Measurements from ENCODE around the gene SAP25.

The SAP25 gene

DNA sequence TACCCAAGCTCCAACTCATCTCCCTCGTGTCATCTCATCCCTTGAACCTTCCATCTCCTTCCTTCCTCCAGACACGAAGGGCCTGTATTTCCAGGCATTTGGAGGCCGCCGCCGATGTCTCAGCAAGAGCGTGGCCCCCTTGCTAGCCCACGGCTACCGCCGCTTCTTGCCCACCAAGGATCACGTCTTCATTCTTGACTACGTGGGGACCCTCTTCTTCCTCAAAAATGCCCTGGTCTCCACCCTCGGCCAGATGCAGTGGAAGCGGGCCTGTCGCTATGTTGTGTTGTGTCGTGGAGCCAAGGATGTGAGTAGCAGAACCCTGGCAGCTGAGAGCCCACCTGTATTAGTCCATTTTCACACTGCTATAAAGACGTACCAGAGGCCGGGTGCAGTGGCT, 17.9 kb upstream of the SAP25 start:
- FAIRE-seq, result no peak

DNA sequence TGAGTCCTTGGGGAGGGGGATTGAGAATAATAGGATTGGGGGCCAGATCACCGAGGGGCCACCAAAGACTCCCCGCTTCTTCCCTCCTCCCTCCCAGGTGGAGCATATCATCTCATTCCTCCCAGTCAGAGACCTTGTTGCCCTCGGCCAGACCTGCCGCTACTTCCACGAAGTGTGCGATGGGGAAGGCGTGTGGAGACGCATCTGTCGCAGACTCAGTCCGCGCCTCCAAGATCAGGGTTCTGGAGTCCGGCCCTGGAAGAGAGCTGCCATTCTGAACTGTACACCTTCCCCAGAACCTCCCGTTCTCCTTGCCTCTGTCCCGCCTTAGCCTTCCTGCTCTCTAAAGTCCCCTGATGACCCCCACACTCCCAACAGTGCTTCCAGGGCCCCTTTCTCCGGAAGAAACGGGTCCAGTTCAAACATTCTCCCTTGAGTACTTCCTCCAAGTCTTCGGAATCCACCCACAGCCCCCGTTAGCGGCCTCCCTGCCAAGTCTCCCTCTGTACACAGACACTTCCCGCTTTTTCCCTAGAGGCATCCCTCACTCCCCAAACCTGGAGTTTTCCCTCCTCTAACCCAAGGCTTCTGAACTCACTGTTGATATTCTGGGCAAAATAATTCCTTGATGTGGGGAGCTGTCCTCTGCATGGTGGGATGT, 16.5 kb upstream of the SAP25 start:
- FAIRE-seq, result no peak

DNA sequence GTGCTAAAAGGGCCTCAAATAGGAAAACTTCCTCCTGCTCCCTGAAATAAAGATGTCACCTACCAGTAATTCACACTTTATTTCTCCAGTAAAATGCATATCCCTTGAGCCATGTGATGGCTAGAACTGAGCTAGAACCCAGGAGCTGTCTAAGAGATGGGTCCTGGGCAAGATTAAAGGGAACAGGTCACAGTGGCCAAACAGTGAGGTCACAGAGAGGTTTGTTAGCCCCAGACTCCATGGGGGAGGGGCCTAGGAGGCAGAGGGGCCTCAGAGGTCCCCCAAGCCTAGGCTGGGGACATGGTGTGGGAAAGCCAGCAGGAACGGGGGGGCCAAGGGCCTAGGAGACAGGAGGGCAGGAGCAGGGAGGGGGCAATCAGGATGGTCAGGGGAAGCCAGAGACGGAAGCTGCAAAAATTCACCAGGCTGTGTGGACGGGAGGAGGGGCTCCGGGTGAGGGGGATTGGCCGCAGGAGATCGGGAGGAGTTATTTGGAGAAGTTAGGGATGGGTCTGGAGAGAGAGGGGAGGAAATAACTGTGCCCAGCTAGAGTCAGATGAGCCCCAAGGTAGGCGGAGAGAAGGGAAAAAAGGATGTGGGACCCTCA, 15.7 kb upstream of the SAP25 start:
- FAIRE-seq, result no peak

DNA sequence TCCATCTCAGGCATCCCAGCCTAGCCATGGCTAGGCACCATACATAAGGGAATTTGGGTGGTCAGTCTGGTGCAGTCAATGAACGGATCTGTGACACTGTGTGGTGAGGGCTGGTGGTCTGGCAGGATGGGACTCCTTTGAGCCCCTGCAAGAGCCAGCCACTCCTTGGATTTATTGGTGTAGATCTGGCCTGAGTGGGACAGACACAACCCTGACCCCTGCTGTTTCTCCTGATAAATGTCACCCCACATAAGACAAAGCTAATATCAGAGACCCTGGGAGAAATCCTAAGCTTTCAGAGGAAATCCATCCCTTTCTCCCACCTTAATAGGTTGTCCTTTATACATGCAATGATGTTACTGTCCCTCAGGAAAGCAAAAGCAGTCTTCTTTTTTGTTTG, 14.7 kb upstream of the SAP25 start:
- no peak for FAIRE-seq

DNA sequence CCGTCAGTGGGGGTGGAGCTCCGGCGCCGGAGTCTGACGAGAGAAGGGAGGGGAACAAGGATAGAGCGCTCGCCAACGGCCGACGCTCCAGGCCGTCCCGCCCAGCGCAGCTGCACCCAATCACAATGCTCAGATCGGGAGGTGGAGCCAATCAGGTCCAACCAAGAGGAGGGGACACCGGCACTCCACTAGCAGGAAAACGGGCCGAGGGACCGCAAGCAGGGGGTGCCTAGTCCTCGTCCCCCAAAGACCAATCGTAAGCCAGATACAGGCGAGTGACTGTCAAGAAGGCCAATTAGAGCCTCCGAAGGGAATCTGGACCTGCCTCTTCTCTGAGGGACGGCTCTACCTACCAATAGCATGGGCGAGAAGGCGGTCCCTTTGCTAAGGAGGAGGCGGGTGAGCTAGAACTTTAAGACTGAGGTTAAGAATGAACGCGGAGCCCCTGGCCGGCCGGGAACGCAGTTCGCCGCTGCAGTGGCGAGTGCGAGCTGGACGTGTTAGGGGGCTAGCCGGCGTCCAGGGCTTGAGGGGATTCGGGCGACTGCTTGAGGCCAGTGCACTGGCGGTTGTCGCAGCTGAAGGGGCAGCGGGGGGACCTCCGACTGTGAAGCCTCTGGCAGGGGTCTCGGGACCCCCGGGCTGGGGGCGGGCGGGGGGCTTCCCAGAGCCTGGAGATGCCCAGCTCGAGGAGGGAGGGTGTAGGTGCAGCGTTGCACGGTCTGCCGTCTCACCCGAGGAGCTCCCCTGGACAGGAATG, 12.7 kb upstream of the SAP25 start, which contains the start of gene FBXO24:
FBXO24 (plus strand) TSS at position 63 of the 760 bp plus-strand sequence; CDS start at position 361, 298 bp downstream.
- FAIRE-seq, result peak; percentile 98

DNA sequence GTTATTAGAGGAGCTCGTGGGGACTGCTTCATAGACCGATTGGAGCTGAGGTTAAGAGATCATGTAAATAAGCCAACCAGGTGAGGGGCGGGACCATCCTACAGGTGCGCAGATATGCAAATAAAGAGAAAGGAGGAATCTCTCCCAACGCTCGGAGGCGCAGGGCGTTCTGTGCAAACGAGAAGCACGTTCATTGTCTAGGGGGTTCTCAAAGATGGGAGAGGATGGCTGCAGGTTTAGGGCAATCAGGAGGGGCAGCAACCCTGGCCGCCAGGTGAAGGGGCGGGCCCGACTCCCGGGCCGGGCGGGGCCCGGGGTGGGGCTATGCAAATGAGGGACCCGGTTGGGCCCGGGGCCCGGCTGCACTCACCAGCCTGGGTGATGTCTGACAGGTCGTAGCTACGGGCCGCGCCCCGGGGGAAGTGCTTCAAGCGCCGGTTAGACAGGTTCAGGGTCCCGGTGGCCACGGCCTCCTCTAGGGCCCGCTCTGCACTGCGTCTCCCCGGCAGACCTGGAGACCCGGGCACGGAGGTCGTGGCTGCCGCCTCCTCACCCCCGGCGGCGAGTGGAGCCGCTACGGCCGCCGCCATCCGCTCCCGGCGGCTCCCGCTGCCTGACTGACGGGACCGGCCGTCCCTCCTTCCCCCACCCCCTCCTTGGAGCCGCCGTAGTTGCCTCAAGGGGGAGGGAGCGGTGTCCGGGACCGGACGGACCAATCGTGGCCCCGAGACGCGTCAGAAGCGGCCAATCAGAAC, 12.0 kb upstream of the SAP25 start, which contains the start of gene LRCH4:
LRCH4 (minus strand) TSS at position 619 of the 755 bp plus-strand sequence; CDS start at position 590, 29 bp downstream.
- no peak for FAIRE-seq

DNA sequence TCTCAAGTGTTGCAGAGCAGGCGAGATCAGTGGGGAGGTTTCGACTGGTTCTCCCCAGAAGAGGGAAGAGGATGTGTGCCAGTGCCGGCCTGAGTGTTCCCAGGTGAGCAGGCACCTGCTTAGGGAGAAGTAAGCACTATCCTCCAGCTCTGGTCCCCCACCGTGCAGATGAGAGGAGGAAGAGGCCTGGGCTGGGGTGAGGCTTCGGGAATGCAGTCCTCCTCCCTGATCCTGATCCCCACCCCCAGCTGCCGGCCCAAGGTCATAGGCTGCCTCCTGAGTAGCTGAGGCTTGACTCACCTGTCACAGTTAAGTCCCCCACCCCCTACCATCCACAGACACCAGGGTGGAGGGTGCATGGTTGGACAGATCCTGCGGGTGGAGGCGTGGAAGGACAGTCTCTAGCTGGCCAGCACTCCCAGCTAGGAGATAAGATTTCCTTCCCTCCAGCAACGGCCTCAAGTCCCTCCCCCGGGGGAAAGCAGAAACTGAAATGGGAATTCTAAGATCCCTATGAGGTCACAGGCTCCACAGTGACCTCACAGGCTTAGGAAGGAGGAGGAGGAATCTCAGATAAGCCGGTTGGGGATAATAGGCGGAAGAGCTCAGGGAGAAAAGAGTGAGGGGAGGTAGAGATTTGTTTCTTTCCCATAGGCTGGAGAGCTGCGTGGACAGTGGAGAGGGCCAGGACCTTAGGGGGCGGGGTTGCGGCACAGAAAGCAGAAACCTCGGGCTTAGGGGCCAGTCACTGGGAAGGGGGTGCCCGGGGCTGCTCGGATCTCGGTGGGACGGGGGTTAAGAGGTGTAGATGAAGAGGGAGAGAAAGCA, 11.2 kb upstream of the SAP25 start:
- FAIRE-seq, result no peak

DNA sequence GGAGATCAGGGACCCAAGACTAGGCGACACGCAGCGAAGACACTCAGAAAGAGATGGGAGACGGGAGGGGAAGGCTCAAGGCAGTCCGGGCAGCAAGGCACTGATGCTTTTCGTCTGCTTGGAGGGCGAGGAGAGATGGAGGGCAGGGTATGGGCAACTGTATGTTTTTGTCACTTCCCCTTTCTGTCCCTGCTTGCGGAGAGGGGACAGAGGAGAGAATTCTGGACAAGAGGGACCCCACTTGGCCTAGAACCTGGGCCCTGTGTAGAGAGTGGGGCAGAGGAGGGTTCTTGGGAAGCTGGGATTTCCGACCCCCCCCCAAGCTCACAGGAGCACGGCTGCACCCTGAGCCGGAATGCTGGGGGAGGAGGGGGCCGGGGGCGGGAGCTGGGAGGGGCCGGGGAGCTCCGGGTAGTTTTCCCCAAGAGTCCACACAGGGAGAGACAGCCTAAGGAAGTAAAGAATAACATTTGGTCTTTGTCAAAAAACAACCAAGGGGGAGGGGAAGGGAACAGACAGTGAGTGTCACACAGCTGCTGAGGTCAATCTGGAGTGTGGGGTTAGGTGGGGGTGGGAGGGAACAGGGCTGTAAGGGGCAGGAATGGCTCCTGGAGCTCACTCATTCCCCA, 10.5 kb upstream of the SAP25 start:
- FAIRE-seq, result no peak

DNA sequence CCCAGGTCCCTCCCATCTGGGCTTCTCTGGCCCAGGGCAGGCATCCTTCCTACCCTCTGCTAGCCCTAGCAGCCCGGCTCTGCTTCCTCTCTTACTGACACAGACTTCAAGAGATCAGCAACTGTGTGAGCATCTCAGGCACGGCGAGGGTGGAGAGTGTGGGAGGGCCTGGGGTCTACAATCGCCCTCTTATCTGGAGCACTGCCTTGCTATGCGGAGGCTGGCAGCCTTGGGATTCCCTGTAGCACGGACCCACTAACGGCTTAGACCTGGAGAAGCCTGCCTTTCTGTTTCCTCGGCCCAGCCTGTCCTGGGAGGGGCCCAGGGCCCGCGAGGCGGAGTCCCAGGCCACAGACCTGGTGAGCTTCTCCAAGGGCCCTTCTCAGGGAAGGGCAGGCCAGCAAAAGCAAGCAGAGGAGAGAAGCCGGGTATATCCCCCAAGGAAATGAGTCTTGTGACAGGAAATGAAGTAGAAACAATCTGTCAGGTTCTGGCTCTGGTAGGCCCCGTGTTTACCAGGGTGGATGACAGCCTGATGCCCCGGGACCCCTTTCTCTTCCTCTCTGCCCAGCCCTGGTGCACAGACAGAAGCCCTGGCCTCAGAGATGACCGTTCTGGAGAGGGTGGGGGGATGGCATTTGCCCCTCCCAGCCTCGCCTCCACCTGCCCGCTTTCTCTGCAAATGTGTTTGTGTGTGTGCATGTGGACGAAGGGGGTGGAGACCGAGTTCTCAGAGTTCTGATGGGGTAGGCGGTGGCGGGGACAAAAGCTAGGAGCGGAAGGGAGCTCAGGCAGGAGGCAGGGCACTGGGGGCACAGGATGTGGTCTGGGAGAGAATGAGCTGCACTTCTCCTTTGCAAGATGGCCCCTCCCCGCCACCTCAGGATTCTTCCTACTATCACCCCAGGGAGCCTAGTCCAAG, 9.7 kb upstream of the SAP25 start:
- FAIRE-seq, result no peak

DNA sequence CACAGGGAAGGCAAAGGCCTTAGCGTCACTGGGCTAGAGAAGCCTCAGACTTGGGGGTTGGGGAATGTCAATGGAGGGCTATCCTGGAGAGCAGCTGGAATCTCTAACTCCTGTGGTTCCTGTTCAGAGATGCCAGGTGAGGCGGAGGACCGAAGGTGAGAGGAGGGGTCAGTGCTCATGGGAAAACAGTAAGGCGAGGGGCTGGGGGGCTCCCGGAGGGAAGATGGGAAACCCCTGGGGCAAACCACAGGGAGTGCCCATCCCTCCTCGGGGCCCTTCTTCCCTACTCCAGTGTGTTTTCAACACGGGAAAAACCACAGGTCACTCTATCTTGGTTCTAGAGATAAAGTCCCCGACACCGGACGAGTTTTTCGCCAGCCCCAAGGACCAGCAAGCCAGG, 8.9 kb upstream of the SAP25 start:
- FAIRE-seq, result no peak

DNA sequence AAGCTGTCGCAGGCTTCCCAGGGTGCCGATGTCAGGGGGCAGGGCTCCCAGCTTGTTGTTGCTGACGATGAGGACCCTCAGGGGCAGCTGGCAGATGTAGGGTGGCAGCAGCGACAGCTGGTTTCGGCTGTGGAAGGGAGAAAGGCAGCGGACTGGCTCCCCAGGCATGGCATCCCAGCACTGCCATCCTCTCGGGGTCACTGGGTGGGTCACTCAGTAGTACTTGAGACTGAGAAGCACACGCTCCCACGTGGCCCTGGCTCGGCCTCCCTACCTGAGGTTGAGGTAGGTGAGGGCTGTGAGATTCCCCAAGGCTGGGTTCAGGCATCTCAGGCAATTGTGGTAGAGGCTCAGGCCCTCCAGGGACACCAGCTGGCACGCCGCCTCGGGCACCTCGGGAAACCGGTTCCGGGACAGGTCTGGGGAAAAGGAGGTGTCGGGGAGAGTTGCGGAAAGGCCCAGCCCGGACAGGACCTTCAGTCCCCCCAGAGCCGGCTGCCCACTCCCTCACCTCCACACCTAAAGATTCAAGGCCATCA, 8.4 kb upstream of the SAP25 start:
- FAIRE-seq, result no peak

DNA sequence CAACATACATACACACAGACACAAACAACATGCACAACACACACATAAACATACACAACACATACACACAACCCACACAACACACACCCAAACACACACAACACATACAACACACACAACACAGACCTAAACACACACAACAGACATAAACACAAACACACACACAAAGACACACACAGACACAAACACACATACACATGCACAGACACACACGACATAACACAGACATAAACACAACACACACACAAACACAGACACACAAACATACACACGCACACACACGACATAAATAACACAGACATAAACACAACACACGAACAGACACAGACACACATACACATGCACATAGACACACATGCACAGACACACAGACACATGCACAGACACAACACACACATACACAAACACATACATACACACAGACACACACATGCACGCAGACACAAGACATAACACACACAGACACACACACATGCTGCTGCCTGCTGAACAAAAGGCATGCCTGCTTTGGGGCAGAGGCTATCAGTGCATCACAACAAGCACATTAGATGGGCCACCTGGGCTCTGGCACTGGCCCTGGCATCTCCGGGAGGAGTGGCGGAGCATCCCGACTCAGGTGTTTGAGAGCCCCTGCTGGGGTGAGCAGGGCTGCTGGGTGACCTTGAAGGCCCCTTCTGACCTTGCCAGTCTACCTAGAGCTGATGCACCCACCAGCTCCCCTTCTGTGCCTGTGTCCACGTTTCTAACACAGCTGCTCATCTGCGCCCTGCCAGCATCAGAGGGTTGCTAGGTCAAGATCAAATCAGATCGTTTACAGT, 7.0 kb upstream of the SAP25 start:
- no peak for FAIRE-seq

DNA sequence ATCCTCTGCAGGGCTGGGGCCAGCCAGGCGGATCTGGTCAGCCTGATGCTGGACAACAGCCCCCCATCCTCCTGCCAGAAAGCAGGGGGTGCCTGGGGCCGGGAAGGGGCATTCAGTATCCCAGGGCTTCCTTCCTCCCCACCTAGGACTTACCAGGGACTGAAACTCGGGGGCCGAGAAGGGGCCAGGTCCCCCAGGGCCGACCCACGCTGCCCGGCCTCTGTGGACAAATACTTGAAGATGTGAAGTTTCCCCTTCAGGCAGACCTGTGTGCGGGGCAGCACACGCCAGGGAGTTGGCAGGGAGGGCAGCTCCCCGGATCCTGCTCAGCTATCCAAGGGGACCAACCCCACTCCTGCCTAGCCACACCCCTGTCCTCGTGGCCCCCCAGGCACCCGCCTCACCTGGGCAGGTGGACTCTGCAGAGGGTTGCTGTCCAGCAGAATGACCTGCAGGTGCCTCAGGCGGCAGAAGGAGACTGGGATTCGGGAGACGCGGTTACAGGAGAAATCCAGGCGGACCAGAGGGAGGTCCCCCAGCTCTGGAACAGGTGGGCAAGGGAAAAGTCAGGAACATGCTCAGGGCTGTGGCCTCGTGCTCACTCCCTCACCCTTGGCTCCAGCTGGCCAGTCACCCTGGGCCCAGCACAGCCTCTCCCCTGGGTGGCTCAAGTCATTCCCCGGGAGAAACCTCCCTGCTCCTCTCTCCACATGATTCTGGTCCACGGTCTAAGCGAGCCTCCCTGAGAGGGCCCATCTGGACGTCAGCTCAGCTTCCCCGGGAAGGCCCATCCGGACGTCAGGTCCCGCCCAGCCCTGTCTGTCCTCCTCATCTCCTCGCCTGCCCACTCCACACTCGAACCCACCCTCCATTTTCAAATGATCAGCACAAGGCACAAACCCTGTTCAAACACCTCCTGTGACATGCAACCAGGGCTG, 4.8 kb upstream of the SAP25 start:
- no peak for FAIRE-seq

DNA sequence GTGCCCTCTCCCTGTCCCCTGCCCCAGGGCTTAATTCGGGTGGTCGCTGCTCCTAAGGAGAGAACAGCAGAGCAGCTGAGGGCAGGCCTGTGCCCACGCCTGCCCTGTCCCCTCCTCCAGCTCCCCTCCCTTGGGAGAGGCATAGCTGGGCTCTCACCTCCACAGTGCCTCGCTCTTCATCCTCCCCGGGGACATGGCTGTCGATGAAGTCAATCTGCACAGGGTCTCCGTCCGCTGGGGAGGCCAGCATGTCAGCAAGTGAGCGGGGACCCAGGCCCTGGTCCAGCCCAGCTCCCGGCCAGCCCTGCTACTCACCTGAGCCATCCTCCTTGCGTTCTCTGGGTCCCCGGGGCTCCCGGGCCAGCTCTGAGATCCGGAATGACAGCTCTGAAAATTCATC, 3.8 kb upstream of the SAP25 start:
- no peak for FAIRE-seq

DNA sequence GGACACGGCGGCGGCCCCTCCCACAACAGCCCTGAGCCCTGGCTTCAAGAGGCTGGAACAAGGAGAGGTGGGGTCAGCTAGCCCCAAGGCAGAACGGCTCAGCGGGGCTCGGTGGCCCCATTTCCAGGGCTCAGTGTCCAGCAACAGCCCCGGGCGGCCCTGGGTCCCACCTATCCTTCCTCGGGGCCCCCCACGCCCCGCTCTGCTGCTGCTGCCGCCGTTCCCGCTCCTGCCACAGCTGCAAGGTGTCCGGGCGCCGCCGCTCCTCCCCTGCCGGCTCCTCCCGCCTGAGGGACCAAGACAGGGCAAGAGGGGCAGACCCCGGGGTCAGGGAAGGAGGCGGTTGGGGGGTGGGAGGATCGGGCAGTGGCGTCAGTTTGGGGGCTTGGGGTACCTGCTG, 3.4 kb upstream of the SAP25 start:
- FAIRE-seq, result no peak

DNA sequence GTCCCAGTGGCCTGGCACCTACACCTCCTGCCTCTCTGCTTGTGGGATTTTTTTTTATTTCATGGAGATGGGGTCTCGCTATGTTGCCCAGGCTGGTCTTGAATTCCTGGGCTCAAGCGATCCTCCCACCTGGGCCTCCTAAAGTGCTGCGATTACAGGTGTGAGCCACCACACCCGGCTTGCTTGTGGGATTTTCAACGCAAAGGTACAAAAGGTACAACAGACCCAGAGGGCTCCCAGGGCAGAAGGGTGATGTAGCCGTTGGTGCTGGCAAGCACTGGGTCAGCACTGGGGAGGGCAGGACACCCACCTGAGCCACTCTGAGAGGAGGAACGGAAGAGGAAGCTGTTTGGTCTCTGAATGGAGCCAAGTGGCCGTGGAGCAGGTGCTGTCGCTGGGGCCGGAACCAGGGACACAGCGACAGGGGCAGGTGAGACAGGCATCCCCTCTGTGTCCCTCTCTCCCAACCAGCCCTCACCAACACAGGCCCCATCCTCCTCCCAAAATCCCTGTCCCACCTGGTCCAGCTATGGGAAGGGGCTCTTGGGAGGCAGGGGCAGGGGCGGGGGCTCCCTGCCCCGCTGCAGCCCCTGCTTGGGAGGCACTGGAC, 2.8 kb upstream of the SAP25 start:
- no peak for FAIRE-seq

DNA sequence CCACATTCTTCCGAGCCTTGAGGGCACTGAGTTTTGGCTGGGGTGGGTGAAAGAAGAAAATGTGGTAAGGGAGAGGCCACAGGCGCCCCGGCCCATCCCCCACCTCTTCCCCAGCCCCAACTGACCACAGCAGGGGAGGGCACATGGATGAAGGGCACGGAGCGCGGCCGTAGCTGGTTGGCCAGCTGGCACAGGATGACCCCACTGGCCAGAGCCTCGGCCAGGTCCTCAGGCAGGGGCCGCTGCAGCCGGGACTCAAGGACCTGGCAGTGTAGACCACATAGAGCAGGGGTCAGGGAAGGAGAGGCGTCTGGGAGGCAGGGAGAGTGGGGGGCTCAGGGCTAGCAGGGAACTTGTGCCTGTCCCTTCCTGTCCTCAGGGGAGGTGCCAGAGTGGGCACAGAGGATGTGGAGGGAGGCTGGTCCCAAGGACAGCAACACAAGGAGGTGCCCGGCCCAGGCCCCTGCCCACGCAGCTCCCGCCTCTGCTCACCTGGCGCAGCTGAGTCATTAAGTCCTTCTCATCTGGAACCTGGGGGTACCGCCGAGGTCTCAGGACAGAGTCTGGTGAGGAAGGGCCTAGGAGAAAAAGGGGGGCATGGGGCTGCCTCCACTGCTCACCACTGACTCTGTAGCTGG, 2.2 kb upstream of the SAP25 start:
- no peak for FAIRE-seq
